HG03139 (cell line): ENCODE data around the gene ZMAT5.

Experiments
- ATAC-seq: cut with Tn5 transposase; IDR thresholded peaks from one replicate; pipeline ENCODE4 v1.9.1; 2021; ENCODE audit not compliant: unreplicated experiment

ZMAT5 gene

DNA sequence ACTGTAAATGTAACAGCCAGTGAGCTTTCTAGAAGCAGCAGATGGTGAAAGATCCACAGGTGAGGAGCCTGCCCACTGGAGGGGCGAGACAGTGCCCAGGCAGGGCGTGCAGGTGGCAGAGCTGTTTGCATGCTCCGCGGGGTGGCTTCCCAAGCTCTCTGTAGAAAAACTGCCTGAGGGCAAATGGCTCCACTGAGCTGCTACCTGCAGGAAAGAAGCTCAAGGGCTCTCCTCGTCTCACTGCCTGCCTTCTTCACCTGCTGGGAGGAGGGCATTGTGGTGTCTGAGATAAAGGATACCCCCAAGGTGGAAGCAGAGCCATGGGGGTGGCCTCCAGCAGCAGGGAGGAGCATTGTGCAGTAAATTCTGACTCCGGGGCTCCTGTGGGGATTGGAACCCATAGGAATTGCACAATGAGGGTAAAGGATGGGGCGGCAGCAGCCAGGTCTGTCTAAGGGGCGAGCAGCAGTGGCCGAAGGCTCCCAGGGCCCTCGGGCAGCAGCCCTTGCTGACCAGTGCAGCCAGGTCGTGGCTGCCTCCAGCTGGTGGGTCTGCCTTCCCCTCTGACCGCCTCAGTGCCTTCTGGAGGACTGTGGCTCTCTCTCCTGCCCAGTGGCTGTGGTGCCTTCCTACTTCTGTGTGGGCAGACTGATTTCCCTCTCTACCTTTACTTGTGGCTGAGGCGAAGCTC lies 75.0 kb downstream of the ZMAT5 start:
- no peak for ATAC-seq

DNA sequence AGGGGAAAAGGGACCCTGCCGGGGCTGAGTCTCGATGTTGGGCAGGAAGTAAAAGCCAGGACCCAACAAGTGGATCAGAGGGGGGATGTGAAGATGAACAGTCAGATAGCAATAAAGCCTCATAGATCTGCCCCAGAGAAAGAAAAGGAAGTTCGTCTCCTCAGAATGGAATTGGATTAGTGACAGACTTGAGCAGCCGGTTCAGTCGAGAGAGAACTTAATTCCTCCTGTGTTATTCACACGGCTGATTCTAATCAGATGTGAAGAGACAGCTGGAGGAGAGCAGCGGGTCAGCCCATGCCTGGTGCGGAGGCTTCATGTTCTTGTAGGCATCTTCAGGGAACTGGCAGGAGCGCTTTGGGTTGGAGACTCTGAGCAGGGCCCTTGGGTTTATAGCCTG lies 76.3 kb downstream of the ZMAT5 start:
- ATAC-seq = no peak

DNA sequence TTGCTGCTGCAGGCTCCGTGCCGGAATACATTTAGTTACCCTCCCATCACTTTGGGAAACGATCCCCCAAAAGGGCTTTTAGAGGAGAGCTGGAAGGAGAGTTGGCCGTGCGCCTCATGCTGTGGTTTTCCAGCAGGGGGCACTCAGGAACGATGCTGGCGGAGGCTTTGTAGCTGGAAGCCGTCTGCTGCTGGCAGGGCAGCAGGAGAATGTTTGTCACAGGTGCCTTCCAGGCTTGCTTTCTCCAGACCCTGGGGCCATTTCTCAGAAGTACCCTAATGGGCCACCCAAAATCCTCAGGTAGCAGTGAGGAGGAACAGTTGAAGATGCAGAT lies 77.0 kb downstream of the ZMAT5 start:
- no peak for ATAC-seq

DNA sequence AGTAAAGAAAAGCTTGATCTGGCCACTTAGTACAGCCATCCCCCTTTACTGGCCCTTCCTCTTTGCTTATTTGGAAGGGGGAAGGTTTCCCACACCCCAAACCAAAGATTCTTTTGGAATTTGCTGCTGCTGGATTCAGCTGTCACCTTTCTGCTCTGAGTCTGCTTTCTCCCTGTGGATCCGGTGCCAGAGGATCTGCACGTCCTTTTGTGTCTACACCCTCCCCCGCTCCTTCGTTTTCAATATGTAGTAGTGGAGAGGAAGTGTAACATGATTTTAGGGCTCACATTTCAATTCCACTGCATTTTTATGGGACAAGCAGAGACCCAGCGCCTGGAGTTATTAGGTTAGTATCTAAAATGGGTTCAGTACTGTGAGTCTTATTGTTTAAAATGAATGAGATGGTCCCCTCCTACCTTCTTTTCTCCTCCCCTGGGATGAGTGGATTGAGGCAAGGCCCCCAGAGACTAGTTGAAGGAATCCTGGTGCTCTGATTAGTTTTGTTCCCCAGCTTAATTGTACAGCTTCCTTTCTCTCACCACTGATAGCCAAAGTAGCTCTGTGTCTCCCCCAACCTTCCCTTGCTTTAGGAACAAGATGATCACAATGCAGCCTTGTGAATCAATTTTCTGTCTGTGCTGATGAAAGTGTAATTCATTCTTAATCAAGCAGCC lies 77.5 kb downstream of the ZMAT5 start:
- ATAC-seq = no peak

DNA sequence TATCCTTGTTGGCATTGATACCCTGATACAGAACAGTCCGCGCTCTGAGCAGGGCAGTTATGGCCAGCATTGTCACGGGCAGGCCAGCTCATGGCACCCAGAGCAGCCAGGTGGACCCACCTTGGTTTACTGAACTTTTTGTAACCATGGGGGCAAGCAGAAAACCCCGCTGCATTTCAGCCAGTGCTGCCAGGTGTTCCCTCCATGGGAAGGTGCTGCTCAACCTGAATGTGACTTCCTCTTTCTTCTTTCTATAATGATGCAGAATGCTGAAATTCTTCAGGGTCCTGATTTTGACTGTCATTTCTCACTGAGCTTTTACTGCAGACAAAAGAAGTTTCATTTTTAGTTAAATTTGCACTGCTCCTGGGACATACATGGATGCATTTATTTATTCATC lies 82.6 kb downstream of the ZMAT5 start:
- ATAC-seq = no peak

DNA sequence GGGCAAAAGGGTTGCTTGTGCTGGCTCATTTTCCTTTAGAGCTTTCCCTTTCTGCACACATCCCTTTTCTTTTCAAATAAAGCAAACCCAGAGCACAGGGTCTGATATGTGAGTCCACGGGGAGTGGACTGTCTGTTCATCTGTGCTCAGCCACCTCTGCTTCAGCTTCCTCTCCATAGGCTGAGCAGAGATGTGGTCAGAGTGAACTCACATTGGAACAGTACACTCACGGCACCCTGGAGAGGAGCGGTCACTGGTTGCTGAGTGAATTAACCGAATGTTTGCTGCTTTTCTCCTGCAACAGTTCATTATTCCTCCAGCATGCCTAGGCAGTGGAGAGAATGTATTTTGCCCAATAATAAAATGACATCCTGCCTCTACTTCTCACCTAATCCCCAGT lies 83.3 kb downstream of the ZMAT5 start:
- no peak for ATAC-seq
